Gastroesophageal sphincter (tissue), 3 donors: ENCODE results near the gene NFKBIZ.

Experiments used
- CTCF ChIP-seq, 4 experiments: fragments of 200-600 bp in 2 of 4; fragments of 450-650 bp in 2 of 4; sonication (generic) in 1 of 4; IDR thresholded peaks; one replicate each; pipeline ENCODE4 v1.5.1; 2017 to 2019; ENCODE audit warnings: antibody characterized with exemption in 4 of 4, mild to moderate bottlenecking in 2 of 4, moderate library complexity in 2 of 4
- EP300 ChIP-seq: sonication (generic); formaldehyde crosslinking; IDR thresholded peaks from one replicate; pipeline ENCODE4 v1.6.1; 2017; ENCODE audit warnings: antibody characterized with exemption, mild to moderate bottlenecking
- POLR2A ChIP-seq, 2 donors: fragments of 450-650 bp; IDR thresholded peaks; one replicate each; pipeline ENCODE4 v1.6.1; 2017; ENCODE audit warnings: antibody characterized with exemption in 2 of 2, mild to moderate bottlenecking in 2 of 2, moderate library complexity in 1 of 2
- POLR2AphosphoS5 ChIP-seq: sonication (generic); formaldehyde crosslinking; IDR thresholded peaks from one replicate; pipeline ENCODE4 v1.6.1; 2017; ENCODE audit warnings: antibody characterized with exemption

- no peak for TF ChIP-seq POLR2AphosphoS5
- no peak for TF ChIP-seq EP300
- no peak for TF ChIP-seq CTCF (IDR thresholded peaks at IDR 0.05)
- TF ChIP-seq POLR2A (IDR thresholded peaks at IDR 0.05), result no peak
Observed at GRCh38 chr3:101838691-101839090, 10.6 kb upstream of the NFKBIZ start.
